NCI-H2227 (cell line): Measurements from ENCODE around the gene NDFIP1.
"Not testable (repeated sequence)": the region's sequence is repeated elsewhere in the genome, so short reads cannot be mapped to it uniquely, and the experiment has no call there.

Experiments
- DNase-seq: peaks from one replicate; lab custom pipeline; 2025; ENCODE audit not compliant: unreplicated experiment; lab: John Stamatoyannopoulos, UW

Gene NDFIP1, protein sequence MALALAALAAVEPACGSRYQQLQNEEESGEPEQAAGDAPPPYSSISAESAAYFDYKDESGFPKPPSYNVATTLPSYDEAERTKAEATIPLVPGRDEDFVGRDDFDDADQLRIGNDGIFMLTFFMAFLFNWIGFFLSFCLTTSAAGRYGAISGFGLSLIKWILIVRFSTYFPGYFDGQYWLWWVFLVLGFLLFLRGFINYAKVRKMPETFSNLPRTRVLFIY

DNA sequence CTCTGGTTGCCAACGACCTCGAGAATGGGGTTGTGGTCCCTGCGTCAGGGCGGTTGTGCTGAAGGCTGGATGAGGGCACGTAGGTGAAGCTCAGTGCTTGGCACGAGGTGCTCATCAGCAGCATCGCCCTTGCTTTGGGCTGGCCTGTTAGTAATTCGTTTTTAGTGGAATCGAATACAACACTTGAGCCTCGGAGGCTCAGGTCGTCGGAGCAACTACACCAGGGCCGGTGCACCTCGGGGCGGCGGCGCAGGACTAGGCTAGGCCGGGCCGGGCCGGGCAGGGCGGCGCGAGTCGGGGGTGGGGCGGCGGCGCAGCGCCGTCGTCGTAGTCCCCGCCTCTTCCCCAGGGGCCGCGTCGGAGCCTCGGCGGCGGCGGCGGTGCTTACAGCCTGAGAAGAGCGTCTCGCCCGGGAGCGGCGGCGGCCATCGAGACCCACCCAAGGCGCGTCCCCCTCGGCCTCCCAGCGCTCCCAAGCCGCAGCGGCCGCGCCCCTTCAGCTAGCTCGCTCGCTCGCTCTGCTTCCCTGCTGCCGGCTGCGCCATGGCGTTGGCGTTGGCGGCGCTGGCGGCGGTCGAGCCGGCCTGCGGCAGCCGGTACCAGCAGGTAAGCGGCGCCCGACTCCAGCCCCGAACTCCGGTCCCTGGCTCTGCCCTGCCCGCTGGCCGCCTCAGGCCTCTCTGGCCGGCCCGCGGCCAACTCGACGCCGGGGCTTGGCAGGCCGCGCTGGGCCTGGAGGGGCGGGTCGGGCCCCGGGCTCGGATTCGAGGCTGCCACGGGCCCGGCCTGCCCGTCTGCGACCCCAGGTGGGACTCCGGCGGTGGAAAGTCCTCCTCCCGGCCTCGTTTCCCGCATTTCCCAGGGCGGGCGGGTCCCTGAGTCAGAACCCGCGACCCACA, at the start of gene NDFIP1:
NDFIP1 (plus strand) TSS at position 348 of the 899 bp plus-strand sequence; CDS start at position 544, 196 bp downstream.
- DNase-seq: peak; percentile 84

DNA sequence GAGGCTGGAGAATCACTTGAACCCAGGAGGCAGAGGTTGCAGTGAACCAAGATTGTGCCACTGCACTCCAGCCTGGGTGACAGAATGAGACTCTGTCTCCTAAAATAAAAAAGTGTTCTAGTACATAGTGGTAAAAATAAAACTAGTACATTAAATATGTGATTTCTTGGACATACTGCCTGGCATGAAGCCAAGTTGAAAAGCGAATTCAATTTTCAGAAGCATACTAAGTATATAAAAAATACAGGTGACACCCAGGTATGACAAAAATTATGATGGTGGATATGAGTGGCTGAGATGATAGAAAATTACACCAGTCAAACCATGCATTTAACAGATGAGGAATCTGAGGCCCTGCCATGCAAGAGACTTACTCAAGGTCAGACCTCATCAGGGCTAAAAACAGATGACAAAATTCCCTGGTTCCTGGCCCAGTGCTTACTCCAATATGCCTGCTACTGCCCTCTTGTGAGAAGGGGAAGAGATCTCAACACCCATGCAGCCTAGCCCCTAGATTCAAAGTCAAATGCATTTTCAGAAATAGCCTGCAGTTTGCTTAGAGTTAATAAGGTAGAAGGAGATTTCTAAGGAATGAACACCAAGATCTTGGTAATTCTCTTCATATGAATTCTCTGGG, 49.2 kb upstream of the NDFIP1 start:
- DNase-seq: no peak

DNA sequence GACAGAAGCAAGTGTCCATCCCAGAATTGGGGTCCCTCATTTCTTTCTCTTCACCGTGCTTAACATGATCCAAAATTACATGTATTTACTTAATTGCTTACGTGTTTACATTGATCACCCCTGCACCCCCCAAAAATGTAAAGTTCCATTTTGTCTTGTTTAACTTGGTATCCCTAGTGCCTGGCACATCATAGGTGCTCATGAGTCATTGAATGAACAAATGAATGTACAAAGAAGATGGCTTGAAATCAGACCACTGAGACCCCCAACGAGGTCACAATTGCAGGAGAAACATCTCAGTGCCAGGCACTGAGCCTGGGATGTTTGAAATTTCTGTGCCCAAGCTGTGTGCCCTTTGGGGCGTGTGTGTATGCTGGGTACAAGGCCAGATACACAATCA, 45.2 kb upstream of the NDFIP1 start:
- DNase-seq: no peak

DNA sequence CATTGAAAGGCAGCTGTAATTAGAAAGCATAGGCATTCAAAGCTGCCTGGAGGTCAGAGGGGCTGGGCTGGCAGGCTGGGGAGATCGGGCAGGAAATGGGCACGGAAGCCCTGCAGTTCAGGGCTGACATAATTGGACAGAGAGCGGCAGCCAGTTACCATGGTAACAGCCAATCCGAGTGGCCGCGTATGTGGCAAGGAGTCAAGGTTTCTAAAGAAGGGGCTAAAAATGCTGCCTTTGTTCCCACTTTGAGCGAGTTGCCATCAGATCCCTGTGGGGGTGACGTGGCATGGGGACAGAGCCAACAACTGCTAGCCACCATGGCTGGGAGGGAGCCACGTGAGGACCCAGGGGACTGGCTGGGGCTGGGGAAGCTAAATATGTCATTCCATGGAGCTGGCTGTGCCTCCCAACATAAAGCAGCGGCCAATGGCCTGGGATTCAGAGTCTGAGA, 44.7 kb upstream of the NDFIP1 start:
- peak; percentile 85 for DNase-seq

DNA sequence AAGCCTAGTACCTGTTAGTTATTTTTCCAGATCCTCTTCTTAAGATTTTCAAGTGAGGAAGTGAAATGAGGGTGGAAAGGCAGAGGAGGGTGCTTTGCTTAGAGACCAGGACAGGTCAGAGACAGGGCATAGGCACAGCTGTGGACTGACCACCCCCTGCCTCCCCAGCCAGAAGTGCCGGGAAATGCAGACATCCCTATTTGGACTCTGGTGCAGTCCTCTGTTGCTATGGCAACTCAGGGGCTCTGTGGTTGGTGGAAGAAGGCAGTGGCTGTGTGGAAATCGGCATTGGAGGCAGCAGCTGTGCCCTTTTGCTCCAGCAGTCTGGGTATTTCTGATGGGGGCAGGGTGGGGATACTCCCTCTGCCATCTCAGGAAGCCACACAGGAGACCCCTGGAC, 43.3 kb upstream of the NDFIP1 start:
- DNase-seq: peak; percentile 85

DNA sequence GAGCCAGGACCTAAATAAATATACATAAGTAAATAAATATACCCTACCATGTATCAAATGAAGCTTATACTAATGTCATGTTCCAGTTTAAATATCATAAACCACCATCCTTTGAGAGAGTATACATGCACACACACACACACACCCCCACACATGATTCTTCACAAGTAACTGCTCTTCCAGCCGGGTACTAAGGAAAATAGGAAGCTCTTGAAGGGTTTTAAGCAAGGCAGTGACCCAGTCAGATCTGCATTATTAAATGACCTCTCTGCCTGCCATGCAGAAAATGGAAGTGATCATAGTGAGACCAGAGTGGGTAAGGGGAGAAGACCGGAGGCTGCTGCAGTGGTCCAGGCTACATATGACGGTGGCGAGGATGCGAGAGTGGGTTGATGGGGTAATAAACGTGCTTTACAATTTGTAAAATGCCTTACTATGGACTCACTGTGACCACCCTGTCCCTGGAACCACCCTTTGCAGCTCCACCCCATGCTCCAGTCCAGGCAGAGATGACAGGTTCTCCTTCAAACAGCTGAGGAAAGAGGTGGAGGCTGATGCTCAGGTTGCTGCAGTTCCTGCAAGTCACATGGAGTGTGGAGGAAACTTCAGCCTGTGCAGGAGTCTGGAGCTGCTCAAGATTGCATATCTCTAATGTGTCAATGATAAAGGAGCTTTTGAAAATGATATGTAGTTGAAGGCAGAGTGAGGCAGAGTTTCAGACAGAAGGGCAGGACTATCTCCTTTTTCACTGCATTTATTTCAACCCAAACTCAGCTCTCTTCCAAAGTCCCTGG, 38.8 kb upstream of the NDFIP1 start:
- DNase-seq: no peak

DNA sequence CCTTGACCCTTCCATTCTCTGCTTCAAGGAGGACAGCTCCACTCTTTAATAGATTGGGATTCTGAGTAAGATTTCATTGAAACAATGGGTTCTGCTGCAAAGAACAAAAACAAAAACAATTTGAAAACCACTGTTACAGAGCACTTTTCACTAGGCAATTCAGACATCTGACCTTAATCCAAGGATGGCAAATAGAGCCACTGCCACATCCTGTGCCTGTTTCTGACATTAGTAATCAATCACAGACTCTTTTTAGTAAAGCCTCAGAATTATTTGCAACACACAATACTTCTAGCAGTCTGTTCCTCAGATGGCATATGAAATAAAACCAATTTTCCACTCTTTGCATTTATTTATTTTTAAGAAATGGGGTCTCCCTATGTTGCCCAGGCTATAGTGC, 37.8 kb upstream of the NDFIP1 start:
- no peak for DNase-seq

DNA sequence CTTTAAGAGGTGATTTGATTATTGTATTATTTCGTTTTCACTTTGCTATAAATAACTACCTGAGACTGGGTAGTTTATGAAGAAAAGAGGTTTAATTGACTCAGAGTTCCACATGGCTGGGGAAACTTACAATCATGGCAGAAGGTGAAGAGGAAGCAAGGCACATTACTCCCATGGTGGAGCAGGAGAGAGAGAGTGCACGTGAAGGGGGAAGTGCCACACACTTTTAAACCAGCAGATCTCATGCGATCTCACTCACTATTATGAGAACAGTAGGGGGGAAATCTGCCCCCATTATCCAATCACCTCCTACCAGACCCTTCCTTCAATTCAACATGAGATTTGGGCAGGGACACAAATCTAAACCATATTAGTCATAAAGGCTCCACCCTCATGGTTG, 36.1 kb upstream of the NDFIP1 start:
- no peak for DNase-seq

DNA sequence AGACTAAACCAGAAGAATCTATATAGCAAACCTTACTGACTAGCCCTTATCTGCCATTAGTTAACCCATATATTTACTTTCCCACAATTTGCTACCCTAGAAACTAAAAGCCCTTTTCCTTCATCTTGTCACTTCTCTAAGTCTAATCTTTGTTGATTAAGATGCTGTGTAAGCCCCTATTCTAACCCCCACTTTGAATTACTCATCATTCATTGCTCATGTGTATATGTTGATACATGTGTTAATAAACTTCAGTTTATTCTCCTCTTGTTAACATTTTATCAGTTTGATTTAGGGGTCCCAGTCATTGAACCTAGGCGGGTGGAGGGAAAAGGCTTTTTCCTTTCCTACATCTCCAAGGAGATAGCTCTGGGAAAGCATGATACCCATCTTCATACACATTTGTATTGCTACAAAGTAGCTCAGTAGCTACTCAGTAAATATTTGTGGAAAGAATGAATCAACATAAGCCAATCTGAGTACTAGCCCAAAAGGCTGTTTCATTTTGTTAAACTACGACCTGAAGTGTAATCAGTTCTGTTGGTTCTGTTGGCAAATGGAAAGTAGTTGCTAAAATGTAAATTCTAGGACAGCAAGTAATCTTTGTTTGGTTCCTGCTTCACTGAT, 35.1 kb upstream of the NDFIP1 start:
- no peak for DNase-seq

DNA sequence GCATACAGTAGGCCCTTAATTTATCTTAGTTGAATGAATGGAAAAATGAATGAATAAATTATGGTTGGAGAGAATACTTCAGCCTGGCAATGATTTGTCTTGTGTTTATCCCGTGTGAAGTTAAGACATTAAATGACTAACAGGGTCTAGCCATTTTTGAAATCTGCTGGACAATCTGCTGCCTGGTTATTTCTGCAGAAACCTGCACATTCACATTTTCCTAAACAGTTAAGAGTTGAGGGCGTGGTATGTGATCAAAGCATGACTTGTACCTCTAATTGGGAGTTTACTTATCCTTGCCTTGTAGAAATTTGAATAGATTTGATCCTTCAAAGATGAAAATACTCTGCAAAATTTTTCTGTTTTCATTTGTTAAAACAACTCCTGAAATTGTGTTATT, 34.6 kb upstream of the NDFIP1 start:
- no peak for DNase-seq

DNA sequence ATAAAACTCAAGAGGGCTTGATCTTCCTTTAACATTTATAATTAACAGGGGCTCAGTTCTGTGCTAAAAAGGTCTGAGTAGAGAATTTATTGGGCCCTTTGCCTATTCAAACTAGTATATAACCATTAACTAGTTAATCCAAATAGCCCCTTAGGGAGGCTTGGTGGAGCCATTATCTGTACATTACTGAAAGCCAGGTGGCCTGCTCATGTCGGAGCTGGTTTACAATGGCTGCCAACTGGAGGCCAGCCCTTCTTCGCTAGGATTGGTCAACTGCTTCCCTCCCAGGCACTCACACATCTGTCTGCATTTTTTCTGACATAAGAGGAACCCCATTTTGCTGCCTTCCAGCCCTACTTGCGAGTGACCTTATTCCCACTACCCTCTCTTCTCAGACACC, 30.4 kb upstream of the NDFIP1 start:
- no peak for DNase-seq

DNA sequence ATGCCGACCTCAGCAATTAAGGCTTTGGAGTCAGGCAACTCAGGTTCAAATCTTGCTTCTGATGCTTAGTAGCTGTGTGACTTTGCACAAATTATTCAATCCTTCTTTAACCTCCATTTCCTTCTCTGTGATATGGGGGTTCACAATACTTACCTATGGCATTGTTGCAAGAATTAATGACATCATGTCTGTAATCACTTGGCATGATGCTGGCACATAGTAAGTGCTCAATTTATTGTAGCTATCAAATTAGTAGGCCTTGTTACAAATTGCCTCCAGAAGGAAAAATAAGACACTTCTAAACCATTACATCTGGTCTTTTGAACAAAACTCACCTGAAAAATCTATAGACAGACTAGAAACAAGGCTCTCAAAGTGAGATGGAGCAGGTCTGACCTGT, 29.9 kb upstream of the NDFIP1 start:
- no peak for DNase-seq

DNA sequence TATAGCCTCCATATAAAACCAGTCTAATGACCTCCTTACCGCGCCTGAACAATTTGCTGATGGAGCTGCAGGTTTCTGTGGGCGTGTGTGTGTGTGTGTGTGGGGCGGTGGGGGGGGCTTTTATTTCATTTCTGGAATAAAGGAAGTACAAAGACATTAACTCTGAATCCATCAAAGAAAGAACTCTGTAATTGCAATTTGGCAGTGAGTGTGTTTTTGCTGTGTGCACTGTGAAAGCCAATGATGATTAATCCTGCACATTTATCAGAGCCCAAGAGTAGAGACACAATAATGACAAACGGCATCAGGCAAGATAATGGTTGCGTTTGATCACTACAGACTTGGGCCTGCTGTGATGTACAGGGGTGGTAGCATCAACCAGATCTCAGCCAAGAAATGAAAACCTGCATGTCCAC, 29.3 kb upstream of the NDFIP1 start:
- DNase-seq: no peak

DNA sequence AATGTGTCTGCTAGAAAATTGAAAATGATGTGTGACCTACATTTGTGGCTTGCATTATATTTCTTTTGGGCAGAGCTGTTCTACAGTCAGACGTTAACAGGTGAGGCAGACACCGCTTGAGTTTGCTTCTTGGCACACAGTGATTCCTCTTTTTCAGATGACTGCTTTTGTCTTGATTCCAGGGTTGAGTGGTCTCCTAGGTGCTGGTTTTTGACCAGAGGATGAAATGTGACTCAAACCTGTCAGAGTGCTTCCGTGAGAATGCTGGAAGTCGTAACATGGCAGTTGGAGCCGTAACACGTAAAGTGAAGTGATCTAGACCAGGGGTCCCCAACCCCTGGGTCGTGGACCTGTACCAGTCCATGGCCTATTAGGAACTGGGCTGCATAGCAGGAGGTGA, 28.3 kb upstream of the NDFIP1 start:
- no peak for DNase-seq

DNA sequence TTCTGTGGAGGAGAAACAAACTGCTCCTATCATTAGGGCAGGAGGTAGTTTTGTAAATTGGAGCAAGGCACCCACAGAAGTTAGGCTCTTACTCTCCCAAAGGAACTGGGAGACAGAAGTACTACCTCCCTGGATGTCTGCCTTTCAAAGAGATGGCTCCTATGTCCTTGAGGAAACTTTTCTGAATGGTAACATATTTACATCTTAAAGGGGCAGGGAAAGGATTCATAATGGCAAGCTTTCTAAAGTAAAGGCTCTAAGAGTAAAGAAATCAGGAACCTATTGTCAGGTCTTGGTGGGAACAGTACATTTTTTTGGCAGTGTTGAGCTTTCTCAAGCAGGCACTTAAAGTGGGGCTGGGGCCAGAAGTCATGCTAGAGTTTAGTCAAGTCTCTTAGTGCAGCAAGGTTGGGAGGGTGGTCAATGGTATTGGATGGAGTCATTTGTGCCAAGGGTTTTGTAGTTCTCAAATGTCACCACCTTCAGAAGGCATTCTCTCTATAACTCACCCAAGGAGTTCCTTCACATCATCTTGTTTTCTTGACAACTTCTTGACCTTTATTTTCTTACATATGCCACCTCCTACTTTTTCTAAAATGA, 26.3 kb upstream of the NDFIP1 start:
- DNase-seq: no peak

DNA sequence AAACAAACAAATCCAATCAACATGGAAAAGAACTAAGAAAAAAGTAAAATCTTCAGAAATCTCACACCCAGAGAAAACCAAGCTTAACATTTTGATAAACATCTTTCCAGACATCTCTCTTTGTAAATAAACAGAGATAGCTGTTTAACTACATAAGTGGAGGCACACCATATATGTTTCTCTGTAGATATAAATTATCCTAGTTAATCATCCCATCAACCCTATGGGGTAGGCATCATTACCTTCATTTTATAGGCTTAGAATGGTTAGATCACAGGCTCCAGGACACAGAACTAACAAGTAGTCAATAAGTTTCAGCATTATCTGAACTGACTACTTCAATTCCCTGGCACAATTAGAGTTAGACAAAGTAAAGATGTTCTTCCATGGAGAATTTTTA, 22.4 kb upstream of the NDFIP1 start:
- no peak for DNase-seq

DNA sequence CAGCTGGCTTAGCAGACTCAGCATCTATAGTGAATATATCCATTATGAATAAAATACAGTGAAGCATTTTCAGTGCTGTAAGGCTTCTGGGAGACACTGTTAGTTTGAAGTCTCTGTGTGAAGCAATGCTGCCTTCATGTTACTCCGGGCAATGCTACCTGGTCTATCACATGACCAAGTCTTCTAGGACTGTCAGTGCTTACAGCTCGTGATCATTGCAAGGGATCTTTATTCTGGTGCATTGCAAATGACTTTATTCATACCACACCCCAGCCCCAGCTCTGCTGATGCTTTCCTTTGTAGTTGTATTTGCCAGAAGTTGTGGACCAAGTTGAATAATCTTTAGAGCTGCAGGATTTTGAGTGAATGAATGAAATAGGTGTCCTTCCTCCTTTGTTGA, 21.9 kb upstream of the NDFIP1 start:
- no peak for DNase-seq

DNA sequence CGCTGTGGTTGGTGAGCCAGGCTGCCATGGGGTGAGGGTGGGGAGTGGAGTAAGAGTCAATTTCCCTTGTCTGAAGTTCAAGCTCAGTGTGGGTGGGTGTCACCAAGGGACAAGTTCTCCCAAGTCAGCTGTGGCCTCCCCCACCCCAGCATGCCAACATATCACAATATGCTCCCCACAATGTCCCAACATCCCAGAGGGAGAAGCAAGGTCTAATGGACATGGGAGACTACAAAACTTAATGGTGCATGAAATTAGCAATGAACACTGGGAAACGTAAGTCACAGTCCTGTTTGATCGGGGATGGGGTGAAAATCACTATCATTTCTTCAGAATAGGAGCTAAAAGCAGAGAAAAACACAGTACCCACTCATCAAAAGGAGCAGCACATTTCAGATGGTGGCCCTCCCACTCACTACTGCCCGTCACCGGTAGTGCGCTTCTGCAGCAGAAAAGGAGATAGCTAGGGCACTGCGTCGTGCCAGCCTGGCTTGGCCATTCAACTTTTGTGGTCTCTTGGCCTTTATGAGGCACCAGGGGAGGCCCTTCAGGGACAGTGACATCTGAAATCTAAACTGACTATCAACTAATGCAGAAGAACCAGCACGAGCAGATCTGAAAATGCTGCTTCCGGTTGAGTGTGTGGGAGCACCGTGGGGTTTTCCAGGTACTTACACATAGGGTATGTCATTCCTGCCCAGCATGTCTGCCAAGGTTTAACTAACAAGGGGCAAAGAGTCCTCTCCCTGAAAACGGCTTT, 20.5 kb upstream of the NDFIP1 start:
- no peak for DNase-seq

DNA sequence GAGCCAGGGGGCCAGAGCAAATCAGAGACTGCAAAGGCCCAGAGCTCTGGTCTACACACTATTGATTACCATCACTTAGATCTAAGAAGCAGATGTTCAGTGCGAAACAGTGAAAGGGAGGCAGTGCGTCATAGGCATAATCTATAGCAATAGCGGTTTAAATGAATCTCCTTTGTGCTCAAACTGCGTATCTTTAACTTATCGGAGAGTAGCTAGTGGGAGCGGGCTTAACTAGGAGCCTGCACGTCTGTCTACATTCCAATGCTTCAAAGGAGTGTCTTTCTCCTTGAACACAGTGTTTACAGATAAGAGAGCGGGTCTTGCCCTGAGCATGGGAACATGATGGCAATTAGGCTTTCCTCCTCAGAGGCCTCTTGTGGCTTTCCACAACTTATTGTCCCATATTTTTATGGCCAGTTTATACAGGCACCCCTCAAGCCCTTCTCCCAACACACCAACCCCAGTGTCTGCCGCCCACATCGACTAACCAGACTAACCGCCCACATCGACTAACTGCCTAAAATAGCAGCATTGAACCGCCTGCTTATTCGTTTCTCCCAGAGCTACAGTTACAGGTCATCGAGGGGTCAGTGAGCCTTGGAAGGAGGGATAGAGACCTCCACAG, 19.6 kb upstream of the NDFIP1 start:
- not testable (repeated sequence) for DNase-seq
